ENCODE results near the gene THSD7B.

THSD7B gene

DNA sequence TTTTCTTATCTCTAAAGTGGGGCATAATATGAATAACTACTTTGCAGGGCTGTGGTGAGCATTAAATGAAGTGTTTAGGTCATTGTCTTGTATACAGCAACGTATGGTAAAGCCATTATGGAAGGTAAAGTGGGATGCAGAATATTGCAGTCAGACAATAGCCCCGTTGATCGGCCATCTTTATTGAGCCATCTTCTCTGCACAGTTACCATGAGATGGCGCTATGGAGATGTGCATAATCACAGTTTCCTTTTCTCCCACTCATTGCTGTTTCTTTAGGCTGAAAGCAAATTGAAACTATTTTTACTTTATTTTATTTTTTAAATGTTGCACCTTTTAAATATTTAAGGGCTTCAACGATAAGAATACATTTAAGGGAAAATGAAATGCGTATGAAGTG is 108.9 kb downstream of the THSD7B start:
- Histone ChIP-seq H3K9ac (ENCODE audit: low read depth in 1 of 2, low read length in 2 of 2) (no peak overlapping the region), H3K4me1 (ENCODE audit: control insufficient read depth in 2 of 2, insufficient read depth in 2 of 2, low read length in 2 of 2) (no peaks in the 10 kb centered on the region), H3K27me3 (ENCODE audit: control insufficient read depth in 2 of 2, insufficient read depth in 2 of 2, low read length in 2 of 2) (no peaks in the 10 kb centered on the region), H3K4me3 (ENCODE audit: low read length in 2 of 2) (no peak overlapping the region), H3K36me3 (ENCODE audit: control insufficient read depth in 2 of 2, insufficient read depth in 2 of 2, low read length in 2 of 2) (no peaks in the 10 kb centered on the region), H3K27ac (ENCODE audit: low read depth in 2 of 2, low read length in 2 of 2) (no peak overlapping the region), H3K9me3 (ENCODE audit: control insufficient read depth in 2 of 2, low read length in 2 of 2) (no peaks in the 10 kb centered on the region)

- Histone ChIP-seq H3K36me3 (ENCODE audit: control insufficient read depth in 2 of 2, insufficient read depth in 2 of 2, low read length in 2 of 2) (no peaks in the 10 kb centered on the region), H3K4me3 (ENCODE audit: low read length in 2 of 2) (no peak overlapping the region), H3K9me3 (ENCODE audit: control insufficient read depth in 2 of 2, low read length in 2 of 2) (no peaks in the 10 kb centered on the region), H3K27ac (ENCODE audit: low read depth in 2 of 2, low read length in 2 of 2) (no peak overlapping the region), H3K9ac (ENCODE audit: low read depth in 1 of 2, low read length in 2 of 2) (no peak overlapping the region), H3K27me3 (ENCODE audit: control insufficient read depth in 2 of 2, insufficient read depth in 2 of 2, low read length in 2 of 2) (no peaks in the 10 kb centered on the region), H3K4me1 (ENCODE audit: control insufficient read depth in 2 of 2, insufficient read depth in 2 of 2, low read length in 2 of 2) (no peaks in the 10 kb centered on the region)
Observed at GRCh38 chr2:136891100-136891499, 125.8 kb downstream of the THSD7B start.

DNA sequence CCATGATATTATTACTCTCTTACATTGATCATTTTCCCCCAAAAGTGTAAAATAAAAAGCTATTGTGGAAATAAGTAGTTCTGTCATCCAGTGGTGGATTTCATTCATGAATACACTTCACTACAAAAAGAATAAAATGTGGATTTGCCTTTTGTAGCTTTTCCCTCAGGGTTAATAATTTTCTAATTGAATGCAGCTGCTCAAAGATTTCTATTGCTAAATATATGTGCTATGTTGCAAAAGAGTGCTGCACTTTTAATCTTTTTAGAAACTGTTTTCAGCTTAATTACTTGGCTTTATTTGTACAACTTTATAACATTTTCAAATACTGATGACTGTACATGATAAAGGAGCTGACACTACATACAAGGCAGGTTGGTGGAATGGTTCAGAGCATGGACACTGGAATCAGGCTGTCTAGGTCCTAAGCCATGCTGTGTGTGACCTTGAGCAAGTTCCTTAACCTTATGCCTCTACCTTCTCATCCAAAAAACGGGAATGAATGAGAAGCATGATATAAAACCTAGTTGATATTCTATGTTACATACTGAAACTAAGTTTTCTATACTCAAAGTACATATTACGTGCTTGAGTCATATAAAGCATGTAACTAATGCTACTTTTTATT is 128.8 kb downstream of the THSD7B start:
- no peak overlapping the region for H3K27ac ChIP-seq (ENCODE audit: low read depth in 2 of 2, low read length in 2 of 2)
- no peak overlapping the region for H3K4me3 ChIP-seq (ENCODE audit: low read length in 2 of 2)
- H3K9ac ChIP-seq (ENCODE audit: low read depth in 1 of 2, low read length in 2 of 2), result no peak overlapping the region
- H3K4me1 ChIP-seq (ENCODE audit: control insufficient read depth in 2 of 2, insufficient read depth in 2 of 2, low read length in 2 of 2), result no peaks in the 10 kb centered on the region
- H3K36me3 ChIP-seq (ENCODE audit: control insufficient read depth in 2 of 2, insufficient read depth in 2 of 2, low read length in 2 of 2), result no peaks in the 10 kb centered on the region
- H3K9me3 ChIP-seq (ENCODE audit: control insufficient read depth in 2 of 2, low read length in 2 of 2), result no peaks in the 10 kb centered on the region
- no peaks in the 10 kb centered on the region for H3K27me3 ChIP-seq (ENCODE audit: control insufficient read depth in 2 of 2, insufficient read depth in 2 of 2, low read length in 2 of 2)

DNA sequence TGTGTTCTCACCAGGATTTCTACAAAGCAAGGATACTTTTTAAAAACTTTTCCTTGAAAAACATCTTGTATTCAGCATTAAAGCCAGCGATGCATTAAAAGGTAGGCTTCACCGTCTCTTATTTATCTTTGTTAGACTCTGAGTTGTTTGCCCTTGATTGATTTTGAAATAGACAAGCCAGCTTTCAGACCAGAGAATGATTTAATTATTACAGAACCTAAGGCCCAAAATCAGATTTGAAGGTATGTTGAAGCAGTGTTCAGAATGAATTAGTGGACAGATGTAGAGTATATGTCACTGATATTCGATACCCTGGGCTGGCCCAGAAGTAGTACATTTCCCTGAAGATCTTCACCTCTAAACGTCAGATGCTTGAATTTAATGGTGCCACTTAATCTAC is 136.4 kb downstream of the THSD7B start:
- H3K27ac ChIP-seq (ENCODE audit: low read depth in 2 of 2, low read length in 2 of 2), result no peak overlapping the region
- H3K27me3 ChIP-seq (ENCODE audit: control insufficient read depth in 2 of 2, insufficient read depth in 2 of 2, low read length in 2 of 2), result no peaks in the 10 kb centered on the region
- H3K4me1 ChIP-seq (ENCODE audit: control insufficient read depth in 2 of 2, insufficient read depth in 2 of 2, low read length in 2 of 2), result no peaks in the 10 kb centered on the region
- no peaks in the 10 kb centered on the region for H3K36me3 ChIP-seq (ENCODE audit: control insufficient read depth in 2 of 2, insufficient read depth in 2 of 2, low read length in 2 of 2)
- H3K9me3 ChIP-seq (ENCODE audit: control insufficient read depth in 2 of 2, low read length in 2 of 2), result no peaks in the 10 kb centered on the region
- no peak overlapping the region for H3K9ac ChIP-seq (ENCODE audit: low read depth in 1 of 2, low read length in 2 of 2)
- no peak overlapping the region for H3K4me3 ChIP-seq (ENCODE audit: low read length in 2 of 2)

DNA sequence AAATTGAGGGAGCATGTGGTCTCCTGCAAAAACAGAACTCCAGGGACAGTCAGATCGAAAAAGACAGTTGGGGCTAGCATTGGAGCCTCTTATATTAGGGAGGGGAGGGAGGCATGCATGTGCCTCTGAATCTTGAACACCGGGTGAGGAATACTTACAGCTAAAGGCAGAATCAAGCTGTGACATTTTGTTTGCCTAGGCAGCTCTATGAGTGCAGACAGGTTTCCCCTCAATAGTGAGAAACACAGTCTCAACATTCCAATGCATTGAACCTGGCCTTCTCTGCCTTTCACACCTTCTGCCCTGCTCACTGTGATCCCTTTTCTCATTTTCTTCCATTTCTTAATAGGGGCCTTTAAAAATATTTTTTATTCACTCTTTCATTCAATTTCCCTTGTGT is 140.4 kb downstream of the THSD7B start:
- Histone ChIP-seq H3K4me1 (ENCODE audit: control insufficient read depth in 2 of 2, insufficient read depth in 2 of 2, low read length in 2 of 2) (no peaks in the 10 kb centered on the region), H3K4me3 (ENCODE audit: low read length in 2 of 2) (no peak overlapping the region), H3K9ac (ENCODE audit: low read depth in 1 of 2, low read length in 2 of 2) (no peak overlapping the region), H3K36me3 (ENCODE audit: control insufficient read depth in 2 of 2, insufficient read depth in 2 of 2, low read length in 2 of 2) (no peaks in the 10 kb centered on the region), H3K27me3 (ENCODE audit: control insufficient read depth in 2 of 2, insufficient read depth in 2 of 2, low read length in 2 of 2) (no peaks in the 10 kb centered on the region), H3K9me3 (ENCODE audit: control insufficient read depth in 2 of 2, low read length in 2 of 2) (no peaks in the 10 kb centered on the region), H3K27ac (ENCODE audit: low read depth in 2 of 2, low read length in 2 of 2) (no peak overlapping the region)

GRCh38 chr2:136909777-136910176 is 144.4 kb downstream of the THSD7B start:
- Histone ChIP-seq H3K9ac (ENCODE audit: low read depth in 1 of 2, low read length in 2 of 2) (no peak overlapping the region), H3K9me3 (ENCODE audit: control insufficient read depth in 2 of 2, low read length in 2 of 2) (no peaks in the 10 kb centered on the region), H3K36me3 (ENCODE audit: control insufficient read depth in 2 of 2, insufficient read depth in 2 of 2, low read length in 2 of 2) (no peaks in the 10 kb centered on the region), H3K27me3 (ENCODE audit: control insufficient read depth in 2 of 2, insufficient read depth in 2 of 2, low read length in 2 of 2) (no peaks in the 10 kb centered on the region), H3K4me1 (ENCODE audit: control insufficient read depth in 2 of 2, insufficient read depth in 2 of 2, low read length in 2 of 2) (no peaks in the 10 kb centered on the region), H3K27ac (ENCODE audit: low read depth in 2 of 2, low read length in 2 of 2) (no peak overlapping the region), H3K4me3 (ENCODE audit: low read length in 2 of 2) (no peak overlapping the region)

DNA sequence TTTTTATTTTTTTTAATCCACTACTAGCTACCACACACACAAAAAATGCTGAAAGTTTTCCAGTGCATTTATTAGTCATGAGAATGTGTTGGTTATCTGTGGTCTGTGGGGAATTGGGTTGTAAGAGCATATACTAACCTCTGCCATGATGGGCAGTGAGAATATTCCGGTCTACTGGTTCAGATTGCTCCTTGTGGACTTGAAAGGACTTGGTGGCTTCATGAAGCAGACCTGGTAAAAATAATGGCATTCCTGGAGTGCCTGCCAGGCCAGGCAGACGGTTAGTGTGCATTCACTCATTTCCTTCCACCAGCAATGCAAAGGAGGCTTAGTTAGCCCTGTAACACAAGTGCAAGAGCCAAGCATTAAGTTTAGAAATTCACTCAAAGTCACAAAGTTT is 150.8 kb downstream of the THSD7B start:
- H3K9ac ChIP-seq (ENCODE audit: low read depth in 1 of 2, low read length in 2 of 2), result no peak overlapping the region
- no peak overlapping the region for H3K4me3 ChIP-seq (ENCODE audit: low read length in 2 of 2)
- H3K27ac ChIP-seq (ENCODE audit: low read depth in 2 of 2, low read length in 2 of 2), result no peak overlapping the region
- no peaks in the 10 kb centered on the region for H3K27me3 ChIP-seq (ENCODE audit: control insufficient read depth in 2 of 2, insufficient read depth in 2 of 2, low read length in 2 of 2)
- no peaks in the 10 kb centered on the region for H3K36me3 ChIP-seq (ENCODE audit: control insufficient read depth in 2 of 2, insufficient read depth in 2 of 2, low read length in 2 of 2)
- H3K9me3 ChIP-seq (ENCODE audit: control insufficient read depth in 2 of 2, low read length in 2 of 2), result no peaks in the 10 kb centered on the region
- H3K4me1 ChIP-seq (ENCODE audit: control insufficient read depth in 2 of 2, insufficient read depth in 2 of 2, low read length in 2 of 2), result no peaks in the 10 kb centered on the region

DNA sequence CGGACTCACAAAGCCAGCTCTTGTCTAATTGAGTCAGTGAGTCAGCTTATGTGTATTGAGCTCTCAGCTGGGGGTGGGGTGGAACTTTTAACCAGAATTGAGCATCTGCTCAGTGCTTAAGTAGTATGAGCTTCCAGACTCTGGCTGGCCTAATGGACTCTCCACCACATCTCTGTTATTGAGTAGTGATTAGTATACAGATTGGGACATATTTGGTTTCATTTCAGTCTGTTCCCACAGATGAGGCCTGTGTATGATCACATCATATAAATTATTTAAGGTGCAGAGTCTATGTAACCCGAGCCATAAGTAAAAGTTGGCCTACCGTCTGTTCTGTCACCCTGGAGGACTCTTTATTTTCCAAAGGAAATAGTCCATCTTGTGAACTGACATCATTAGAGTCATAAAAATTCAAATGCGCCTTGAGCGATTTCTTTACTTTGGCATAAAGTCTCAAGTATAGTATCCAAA is 152.1 kb downstream of the THSD7B start:
- no peak overlapping the region for H3K27ac ChIP-seq (ENCODE audit: low read depth in 2 of 2, low read length in 2 of 2)
- no peaks in the 10 kb centered on the region for H3K4me1 ChIP-seq (ENCODE audit: control insufficient read depth in 2 of 2, insufficient read depth in 2 of 2, low read length in 2 of 2)
- H3K36me3 ChIP-seq (ENCODE audit: control insufficient read depth in 2 of 2, insufficient read depth in 2 of 2, low read length in 2 of 2), result no peaks in the 10 kb centered on the region
- no peak overlapping the region for H3K4me3 ChIP-seq (ENCODE audit: low read length in 2 of 2)
- no peak overlapping the region for H3K9ac ChIP-seq (ENCODE audit: low read depth in 1 of 2, low read length in 2 of 2)
- no peaks in the 10 kb centered on the region for H3K9me3 ChIP-seq (ENCODE audit: control insufficient read depth in 2 of 2, low read length in 2 of 2)
- no peaks in the 10 kb centered on the region for H3K27me3 ChIP-seq (ENCODE audit: control insufficient read depth in 2 of 2, insufficient read depth in 2 of 2, low read length in 2 of 2)

- no peak overlapping the region for H3K4me3 ChIP-seq (ENCODE audit: low read length in 2 of 2)
- no peak overlapping the region for H3K9ac ChIP-seq (ENCODE audit: low read depth in 1 of 2, low read length in 2 of 2)
- no peak overlapping the region for H3K27ac ChIP-seq (ENCODE audit: low read depth in 2 of 2, low read length in 2 of 2)
- no peaks in the 10 kb centered on the region for H3K9me3 ChIP-seq (ENCODE audit: control insufficient read depth in 2 of 2, low read length in 2 of 2)
- no peaks in the 10 kb centered on the region for H3K36me3 ChIP-seq (ENCODE audit: control insufficient read depth in 2 of 2, insufficient read depth in 2 of 2, low read length in 2 of 2)
- H3K4me1 ChIP-seq (ENCODE audit: control insufficient read depth in 2 of 2, insufficient read depth in 2 of 2, low read length in 2 of 2), result no peaks in the 10 kb centered on the region
- H3K27me3 ChIP-seq (ENCODE audit: control insufficient read depth in 2 of 2, insufficient read depth in 2 of 2, low read length in 2 of 2), result no peaks in the 10 kb centered on the region
Observed at GRCh38 chr2:136919682-136920081, 154.3 kb downstream of the THSD7B start.

GRCh38 chr2:136920652-136921333 is 155.4 kb downstream of the THSD7B start:
- no peaks in the 10 kb centered on the region for H3K27me3 ChIP-seq (ENCODE audit: control insufficient read depth in 2 of 2, insufficient read depth in 2 of 2, low read length in 2 of 2)
- no peak overlapping the region for H3K9ac ChIP-seq (ENCODE audit: low read depth in 1 of 2, low read length in 2 of 2)
- H3K9me3 ChIP-seq (ENCODE audit: control insufficient read depth in 2 of 2, low read length in 2 of 2), result no peaks in the 10 kb centered on the region
- H3K4me3 ChIP-seq (ENCODE audit: low read length in 2 of 2), result no peak overlapping the region
- H3K4me1 ChIP-seq (ENCODE audit: control insufficient read depth in 2 of 2, insufficient read depth in 2 of 2, low read length in 2 of 2), result no peaks in the 10 kb centered on the region
- H3K36me3 ChIP-seq (ENCODE audit: control insufficient read depth in 2 of 2, insufficient read depth in 2 of 2, low read length in 2 of 2), result no peaks in the 10 kb centered on the region
- no peak overlapping the region for H3K27ac ChIP-seq (ENCODE audit: low read depth in 2 of 2, low read length in 2 of 2)
